IgD-negative memory B cell (primary cell): ENCODE results near the gene IHH. TPM values are rescaled to one million over a fixed set of nuclear protein-coding genes. Genes with fewer than 3 reads are reported as not detected.

Experiments
- H3K27ac Mint-ChIP-seq, 3 donors: one replicate each; pipeline ENCODE4 v1.8.0; 2020 to 2022; ENCODE audit warnings: mild to moderate bottlenecking in 3 of 3, mixed read lengths in 3 of 3, moderate library complexity in 1 of 3
- H3K27me3 Mint-ChIP-seq: one replicate; pipeline ENCODE4 v1.8.0; 2021; ENCODE audit warnings: mixed read lengths
- H3K36me3 Mint-ChIP-seq: one replicate; pipeline ENCODE4 v1.8.0; 2020; ENCODE audit warnings: mild to moderate bottlenecking, mixed read lengths
- H3K4me1 Mint-ChIP-seq, 3 donors: one replicate each; pipeline ENCODE4 v1.8.0; 2020 to 2022; ENCODE audit warnings: mixed read lengths in 3 of 3, mild to moderate bottlenecking in 1 of 3
- H3K4me3 Mint-ChIP-seq, 4 donors: one replicate each; pipeline ENCODE4 v1.8.0; 2020 to 2022; ENCODE audit warnings: mild to moderate bottlenecking in 4 of 4, mixed read lengths in 4 of 4, moderate library complexity in 3 of 4
- H3K9me3 Mint-ChIP-seq, 3 donors: one replicate each; pipeline ENCODE4 v1.8.0; 2020 to 2021; ENCODE audit warnings: mixed read lengths in 3 of 3, mild to moderate bottlenecking in 1 of 3
- polyA plus RNA-seq: library from polyadenylated mRNA; unstranded; fragments of 300-500 nt; fragmentation: Illumina TruSeq; gene quantifications from one replicate; pipeline ENCODE4 v1.2.3, GENCODE V29; 2021

The IHH gene
- polyA plus RNA-seq, 1 donor from 2014 or later = not detected

- H3K4me3 Mint-ChIP-seq = no peak overlapping the region
Observed at GRCh38 chr2:219022616-219023015, 38.1 kb downstream of the IHH start.

DNA sequence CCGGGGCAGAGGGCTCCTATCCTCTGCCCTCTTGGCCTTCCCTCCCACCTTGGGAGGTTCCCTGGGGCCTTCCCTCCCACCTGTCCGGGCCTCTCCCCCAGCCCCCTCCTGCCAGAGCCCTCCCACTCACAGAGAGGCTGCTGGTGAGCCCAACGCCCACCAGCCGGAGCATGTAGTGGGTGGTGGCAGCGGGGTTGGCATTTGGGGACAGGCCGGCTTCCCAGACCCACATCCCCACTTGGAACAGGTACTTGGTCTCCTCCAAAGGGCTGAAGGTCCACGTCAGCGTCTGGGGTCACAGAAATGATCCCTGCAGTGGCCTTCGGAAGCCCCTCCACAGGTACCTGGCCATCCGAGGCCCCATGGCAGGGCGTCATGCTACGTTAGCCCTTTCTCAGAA, 38.7 kb downstream of the IHH start:
- H3K9me3 Mint-ChIP-seq = no peaks in the 10 kb centered on the region
- H3K4me3 Mint-ChIP-seq = no peak overlapping the region
- H3K4me1 Mint-ChIP-seq = no peaks in the 10 kb centered on the region
- no peaks in the 10 kb centered on the region for H3K36me3 Mint-ChIP-seq
- H3K27me3 Mint-ChIP-seq = peaks cover 17% of the 10 kb centered on the region
- no peak overlapping the region for H3K27ac Mint-ChIP-seq

More at GRCh38 chr2:219022616-219023015, 38.1 kb downstream of the IHH start:
- Mint-ChIP-seq H3K27me3 (peaks cover 17% of the 10 kb centered on the region), H3K36me3 (no peaks in the 10 kb centered on the region), H3K9me3 (no peaks in the 10 kb centered on the region), H3K27ac (no peak overlapping the region), H3K4me1 (no peaks in the 10 kb centered on the region)

GRCh38 chr2:219021591-219021990, 39.1 kb downstream of the IHH start:
- Mint-ChIP-seq H3K27me3 (peaks cover 17% of the 10 kb centered on the region), H3K36me3 (no peaks in the 10 kb centered on the region), H3K4me3 (no peak overlapping the region), H3K9me3 (no peaks in the 10 kb centered on the region), H3K4me1 (no peaks in the 10 kb centered on the region), H3K27ac (no peak overlapping the region)

DNA sequence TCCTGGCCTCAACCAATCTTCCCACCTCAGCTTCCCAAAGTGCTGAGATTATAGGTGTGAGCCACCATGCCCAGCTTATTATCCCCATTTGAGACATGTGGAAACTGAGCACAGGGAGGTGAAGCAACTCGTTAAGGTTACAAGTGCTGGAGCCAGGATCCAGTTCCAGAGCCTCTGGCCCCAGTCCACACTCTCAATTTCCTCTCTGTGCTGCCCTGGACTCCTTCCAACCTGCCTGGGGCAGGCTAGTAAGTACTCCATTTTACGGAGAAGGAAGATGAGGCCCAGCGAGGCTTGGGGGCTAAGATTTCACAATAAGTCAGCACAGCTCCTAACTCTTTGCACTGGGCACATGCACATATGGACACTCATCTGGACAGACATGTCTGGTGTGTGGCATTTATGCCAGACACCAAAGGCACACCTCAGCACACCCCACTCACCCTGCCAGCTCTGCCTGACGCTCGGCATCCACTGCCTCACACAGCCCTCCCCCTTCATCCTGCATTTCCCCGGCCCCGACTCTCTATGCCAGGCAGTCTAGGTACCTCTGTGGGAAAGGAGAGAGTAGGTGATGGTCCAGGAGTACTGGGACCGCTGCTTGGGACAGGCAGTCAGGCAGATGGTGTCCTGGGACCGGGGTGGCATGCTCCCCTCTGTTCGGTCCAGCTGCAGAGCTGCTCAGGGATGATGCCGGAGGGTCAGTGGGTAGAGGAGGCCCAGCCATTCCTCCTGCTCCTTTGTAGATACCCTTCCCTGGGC, 39.9 kb downstream of the IHH start:
- H3K4me3 Mint-ChIP-seq = no peak overlapping the region
- H3K4me1 Mint-ChIP-seq = no peaks in the 10 kb centered on the region
- H3K9me3 Mint-ChIP-seq = no peaks in the 10 kb centered on the region
- H3K27ac Mint-ChIP-seq = no peak overlapping the region
- peaks cover 17% of the 10 kb centered on the region for H3K27me3 Mint-ChIP-seq
- H3K36me3 Mint-ChIP-seq = no peaks in the 10 kb centered on the region

GRCh38 chr2:219019436-219019835, 41.3 kb downstream of the IHH start:
- Mint-ChIP-seq H3K36me3 (no peaks in the 10 kb centered on the region), H3K27ac (no peak overlapping the region), H3K27me3 (peaks cover 17% of the 10 kb centered on the region), H3K4me3 (no peak overlapping the region), H3K9me3 (no peaks in the 10 kb centered on the region), H3K4me1 (no peaks in the 10 kb centered on the region)

DNA sequence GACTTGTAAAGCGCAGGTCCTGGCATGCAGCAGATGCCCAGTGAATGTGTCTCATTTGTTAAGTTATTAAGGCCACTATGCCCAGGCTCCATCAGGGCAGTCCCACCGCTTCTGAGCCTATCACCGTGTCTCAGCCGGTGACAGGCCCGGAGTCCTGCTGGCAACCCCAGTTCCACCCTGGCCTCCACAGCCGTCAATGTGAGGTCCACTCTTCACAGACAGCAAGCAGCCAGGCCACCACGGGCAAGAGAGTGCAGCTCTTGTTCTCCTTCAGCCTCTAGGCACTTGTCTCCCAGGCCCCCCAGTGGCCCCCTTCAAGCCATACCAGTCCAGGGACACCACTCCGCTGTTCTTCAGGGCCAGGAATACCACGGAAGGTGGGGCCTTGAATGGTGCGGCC, 42.0 kb downstream of the IHH start:
- no peaks in the 10 kb centered on the region for H3K9me3 Mint-ChIP-seq
- H3K4me1 Mint-ChIP-seq = no peaks in the 10 kb centered on the region
- no peak overlapping the region for H3K27ac Mint-ChIP-seq
- H3K4me3 Mint-ChIP-seq = no peak overlapping the region
- H3K27me3 Mint-ChIP-seq = peaks cover 20% of the 10 kb centered on the region
- H3K36me3 Mint-ChIP-seq = no peaks in the 10 kb centered on the region

GRCh38 chr2:219018286-219018685, 42.4 kb downstream of the IHH start:
- H3K36me3 Mint-ChIP-seq = no peaks in the 10 kb centered on the region
- H3K4me3 Mint-ChIP-seq = peak overlapping the region in 1 of 4 donors; percentile 14
- no peak overlapping the region for H3K27ac Mint-ChIP-seq
- peaks cover 19% of the 10 kb centered on the region for H3K27me3 Mint-ChIP-seq
- no peaks in the 10 kb centered on the region for H3K4me1 Mint-ChIP-seq
- H3K9me3 Mint-ChIP-seq = no peaks in the 10 kb centered on the region

DNA sequence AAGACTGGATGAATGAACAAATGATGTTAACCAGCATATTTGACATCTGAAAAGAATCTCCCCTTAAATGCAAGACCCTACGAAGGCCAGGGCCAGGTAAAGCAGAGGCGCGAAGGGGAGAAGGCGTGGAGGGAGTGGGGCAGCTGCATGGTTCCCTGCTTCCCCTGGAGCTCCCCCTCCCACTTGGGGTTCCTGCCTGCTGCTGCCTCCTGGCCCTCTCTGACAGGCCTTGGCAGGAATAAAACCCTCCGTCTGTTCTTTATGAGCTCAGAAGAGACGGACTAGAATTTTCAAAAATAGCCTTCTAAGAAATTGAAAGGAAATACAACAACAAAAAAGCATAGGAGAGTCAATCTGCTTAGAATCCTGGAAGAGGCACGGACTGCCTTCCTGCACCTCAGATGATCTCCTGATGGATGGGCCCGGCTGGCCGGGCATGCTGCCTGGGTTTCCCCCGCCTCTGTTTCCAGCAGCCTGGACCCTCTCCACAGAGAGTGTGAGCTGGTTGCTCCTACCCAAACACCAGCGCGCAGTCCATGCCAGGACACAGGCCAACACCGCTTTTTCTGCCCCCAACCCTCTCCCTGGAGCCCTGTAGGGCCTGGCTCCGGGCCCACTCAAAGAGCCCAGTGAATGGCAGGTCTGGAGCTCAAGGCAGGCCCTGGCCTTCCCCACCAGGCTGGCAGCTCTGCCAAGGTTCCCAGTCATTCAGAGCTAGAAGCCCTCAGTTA, 43.4 kb downstream of the IHH start:
- peaks cover 15% of the 10 kb centered on the region for H3K27me3 Mint-ChIP-seq
- no peak overlapping the region for H3K4me3 Mint-ChIP-seq
- no peaks in the 10 kb centered on the region for H3K36me3 Mint-ChIP-seq
- no peak overlapping the region for H3K27ac Mint-ChIP-seq
- H3K4me1 Mint-ChIP-seq = no peaks in the 10 kb centered on the region
- no peaks in the 10 kb centered on the region for H3K9me3 Mint-ChIP-seq

DNA sequence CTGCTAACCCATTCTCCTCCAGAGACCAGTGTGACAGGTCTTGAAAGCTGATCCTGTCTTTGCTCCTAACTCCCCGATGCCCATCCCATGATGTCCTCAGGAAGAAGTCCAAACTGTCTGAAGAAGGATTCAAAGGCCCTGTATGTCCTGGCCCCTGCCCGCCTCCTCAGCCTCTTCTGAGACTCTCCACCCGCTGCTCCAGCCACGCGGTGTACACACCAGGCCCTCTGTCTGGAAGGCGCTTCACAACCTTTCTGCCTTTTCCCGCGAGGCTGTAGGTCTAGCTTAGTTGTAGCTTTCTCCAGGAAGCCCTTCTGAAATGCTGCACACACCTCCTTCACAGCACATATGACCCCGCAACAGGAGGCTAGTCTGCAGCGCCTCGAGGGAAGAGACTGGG, 44.0 kb downstream of the IHH start:
- Mint-ChIP-seq H3K9me3 (no peaks in the 10 kb centered on the region), H3K27ac (no peak overlapping the region), H3K4me1 (no peaks in the 10 kb centered on the region), H3K27me3 (peaks cover 17% of the 10 kb centered on the region), H3K36me3 (no peaks in the 10 kb centered on the region), H3K4me3 (peak overlapping the region in 1 of 4 donors; percentile 22)

GRCh38 chr2:219010873-219011272, 49.8 kb downstream of the IHH start:
- H3K4me3 Mint-ChIP-seq = no peak overlapping the region
- no peaks in the 10 kb centered on the region for H3K36me3 Mint-ChIP-seq
- H3K27me3 Mint-ChIP-seq = peaks cover 21% of the 10 kb centered on the region
- no peak overlapping the region for H3K27ac Mint-ChIP-seq
- H3K4me1 Mint-ChIP-seq = no peaks in the 10 kb centered on the region
- H3K9me3 Mint-ChIP-seq = no peaks in the 10 kb centered on the region

GRCh38 chr2:219010162-219010756, 50.5 kb downstream of the IHH start:
- H3K27me3 Mint-ChIP-seq = peaks cover 26% of the 10 kb centered on the region
- no peak overlapping the region for H3K27ac Mint-ChIP-seq
- no peak overlapping the region for H3K4me3 Mint-ChIP-seq
- no peaks in the 10 kb centered on the region for H3K9me3 Mint-ChIP-seq
- no peaks in the 10 kb centered on the region for H3K36me3 Mint-ChIP-seq
- no peaks in the 10 kb centered on the region for H3K4me1 Mint-ChIP-seq

DNA sequence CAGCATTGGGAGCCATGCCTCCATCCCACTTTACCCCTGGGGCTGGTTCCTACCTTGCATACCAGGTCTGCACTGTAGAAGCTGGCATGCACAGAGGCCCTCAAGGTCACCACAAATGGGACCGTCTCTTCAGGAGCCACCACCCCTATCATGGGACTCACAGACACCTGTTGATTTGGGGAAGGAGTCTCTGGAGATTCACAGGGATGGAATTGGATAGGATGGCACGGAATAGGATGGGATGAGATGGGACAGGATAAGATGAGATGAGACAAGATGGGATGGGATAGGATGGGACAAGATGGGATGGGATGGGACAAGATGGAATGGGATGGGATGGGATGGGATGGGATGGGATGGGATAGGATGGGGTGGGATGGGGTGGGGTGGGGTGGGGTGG, 51.4 kb downstream of the IHH start:
- H3K27me3 Mint-ChIP-seq = peaks cover 35% of the 10 kb centered on the region
- no peak overlapping the region for H3K4me3 Mint-ChIP-seq
- no peaks in the 10 kb centered on the region for H3K36me3 Mint-ChIP-seq
- peaks cover 0 to 2% (median 0%) of the 10 kb centered on the region in 3 donors for H3K4me1 Mint-ChIP-seq
- H3K9me3 Mint-ChIP-seq = no peaks in the 10 kb centered on the region
- H3K27ac Mint-ChIP-seq = no peak overlapping the region

Other genes starting within 250 kb of the IHH start
- gene PRKAG3, start 229.1 kb downstream of the IHH start, polyA plus RNA-seq = not detected
- 0.86 TPM for gene WNT6, start 201.1 kb downstream of the IHH start, polyA plus RNA-seq
- gene WNT10A, start 180.1 kb downstream of the IHH start, polyA plus RNA-seq = 2.4 TPM
- not detected for gene CDK5R2, start 101.3 kb downstream of the IHH start, polyA plus RNA-seq
- gene FEV, start 75.7 kb downstream of the IHH start, polyA plus RNA-seq = not detected
- gene CRYBA2, start 67.5 kb downstream of the IHH start, polyA plus RNA-seq = not detected
- gene CFAP65, start 19.4 kb downstream of the IHH start, polyA plus RNA-seq = not detected
- gene NHEJ1, start 99.9 kb upstream of the IHH start, polyA plus RNA-seq = 22.9 TPM
- 0.63 TPM for gene SLC23A3, start 109.1 kb upstream of the IHH start, polyA plus RNA-seq
- gene CNPPD1, start 116.0 kb upstream of the IHH start, polyA plus RNA-seq = 151 TPM
- gene RETREG2, start 117.4 kb upstream of the IHH start, polyA plus RNA-seq = 55.6 TPM
- 64.8 TPM for gene ZFAND2B, start 145.9 kb upstream of the IHH start, polyA plus RNA-seq
- 1.2 TPM for gene ABCB6, start 158.0 kb upstream of the IHH start, polyA plus RNA-seq
- gene ATG9A, start 168.7 kb upstream of the IHH start, polyA plus RNA-seq = 19.6 TPM
- 31.1 TPM for gene ANKZF1, start 168.9 kb upstream of the IHH start, polyA plus RNA-seq
- not detected for gene GLB1L, start 184.5 kb upstream of the IHH start, polyA plus RNA-seq
- gene STK16, start 184.6 kb upstream of the IHH start, polyA plus RNA-seq = 17.9 TPM
- gene TUBA4B, start 192.3 kb upstream of the IHH start, polyA plus RNA-seq = not detected
- 229 TPM for gene TUBA4A, start 193.0 kb upstream of the IHH start, polyA plus RNA-seq
- 7.8 TPM for gene DNAJB2, start 218.4 kb upstream of the IHH start, polyA plus RNA-seq
- not detected for gene PTPRN, start 248.5 kb upstream of the IHH start, polyA plus RNA-seq